ENCODE measurements around the gene ENOX1. TPM values are rescaled to one million over a fixed set of nuclear protein-coding genes. Genes with fewer than 3 reads are reported as not detected.

Gene ENOX1
- polyA plus RNA-seq, 1 donor, result 8.2 TPM

DNA sequence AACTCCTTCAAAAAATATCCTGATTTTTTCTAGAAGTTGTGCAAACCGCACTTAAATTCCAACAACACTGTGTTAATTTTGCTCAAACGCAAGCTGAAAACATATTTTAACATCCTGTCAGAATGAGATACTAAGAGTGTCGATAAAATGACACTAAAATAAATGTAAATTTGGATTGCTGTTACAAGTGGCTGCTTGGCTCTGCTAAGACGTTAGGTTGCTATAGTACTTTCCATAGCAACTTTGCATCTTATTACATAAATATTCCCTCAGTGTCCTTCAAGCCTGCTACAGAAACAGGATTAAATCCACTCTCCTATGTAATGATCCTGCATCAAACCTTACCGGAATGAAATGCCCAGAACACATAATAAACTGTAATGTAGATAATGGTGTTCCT is 471.2 kb downstream of the ENOX1 start:
- DNase-seq (ENCODE audit: low read depth), result peak; percentile 51

DNA sequence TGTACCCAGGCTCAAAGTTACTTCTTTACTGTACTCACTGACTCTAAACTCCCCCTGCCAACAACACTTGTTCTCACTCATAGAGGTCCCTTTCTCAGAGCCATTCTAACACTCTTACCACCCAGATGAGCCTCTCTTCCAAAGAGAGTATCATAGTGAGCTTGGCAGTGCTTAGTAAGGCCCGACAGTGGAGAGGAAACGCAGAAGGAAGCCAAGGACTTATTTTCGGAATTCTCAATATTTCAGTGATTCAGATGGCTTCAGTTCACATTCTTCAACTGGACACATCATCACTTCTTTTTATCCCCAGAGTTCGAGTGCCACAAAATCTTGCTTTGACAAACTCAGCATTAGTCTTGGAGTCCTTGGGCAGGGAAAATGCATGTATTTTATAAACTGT is 477.5 kb downstream of the ENOX1 start:
- no peak for DNase-seq (ENCODE audit: low read depth)

DNA sequence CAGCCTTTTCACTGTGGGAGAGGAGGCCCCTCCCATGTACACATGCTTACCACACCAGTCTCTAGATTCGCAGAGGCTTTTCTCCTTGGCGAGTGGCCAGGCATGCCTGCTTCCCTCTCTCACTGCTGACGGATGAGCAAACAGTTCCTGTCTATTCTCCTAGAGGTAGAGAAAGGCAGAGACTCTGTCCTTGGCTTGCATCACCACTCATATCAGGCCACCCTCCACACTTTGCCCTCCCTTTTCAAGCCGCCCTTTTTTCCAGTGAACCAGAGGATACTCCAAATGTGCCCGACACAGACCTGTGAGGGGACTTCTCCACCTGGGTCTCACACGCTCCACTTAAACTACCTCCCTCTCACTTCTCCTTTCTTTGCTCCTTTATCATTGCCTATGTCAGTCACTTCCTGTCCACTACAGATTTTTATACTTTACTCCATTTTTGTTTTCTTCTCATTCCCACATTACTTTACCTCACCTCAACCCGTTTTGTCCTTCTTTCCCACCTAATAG is 478.8 kb downstream of the ENOX1 start:
- DNase-seq (ENCODE audit: low read depth), result no peak

DNA sequence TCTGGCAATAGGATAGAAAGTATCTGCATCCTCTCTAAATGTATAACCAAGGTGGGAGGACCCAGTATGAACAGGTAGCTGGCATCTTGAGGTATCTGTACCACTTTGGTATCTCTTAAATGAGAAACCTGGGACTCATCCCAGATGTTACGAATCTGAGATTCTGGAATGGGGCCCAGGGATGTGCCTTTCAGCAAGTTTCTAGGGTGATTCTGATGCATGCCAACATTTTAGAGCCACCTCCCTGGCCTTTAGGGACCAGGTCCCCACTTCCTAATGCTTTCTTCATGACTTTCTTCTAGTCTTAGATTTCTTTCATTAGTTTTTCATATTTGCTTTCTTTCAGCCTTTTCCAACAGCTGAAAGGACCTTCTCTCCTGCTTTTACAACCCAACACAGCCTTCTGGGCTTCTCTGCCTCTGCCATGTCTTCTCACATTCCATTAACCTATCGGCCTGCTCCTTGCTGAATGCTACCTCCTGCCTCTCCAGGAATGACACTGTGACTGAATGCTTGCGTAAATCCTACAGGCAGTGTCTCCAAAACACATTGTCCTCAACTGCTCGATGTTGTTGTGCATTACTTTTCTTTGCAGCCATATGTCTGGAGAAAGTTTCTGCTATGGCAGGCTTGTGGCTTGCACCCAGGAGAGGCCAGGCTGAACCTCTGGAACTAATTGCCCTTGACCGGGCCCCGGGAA is 479.4 kb downstream of the ENOX1 start:
- no peak for DNase-seq (ENCODE audit: low read depth)

GRCh38 chr13:43306372-43306771 is 480.4 kb downstream of the ENOX1 start:
- no peak for DNase-seq (ENCODE audit: low read depth)

GRCh38 chr13:43305416-43305815 is 481.4 kb downstream of the ENOX1 start:
- no peak for DNase-seq (ENCODE audit: low read depth)

DNA sequence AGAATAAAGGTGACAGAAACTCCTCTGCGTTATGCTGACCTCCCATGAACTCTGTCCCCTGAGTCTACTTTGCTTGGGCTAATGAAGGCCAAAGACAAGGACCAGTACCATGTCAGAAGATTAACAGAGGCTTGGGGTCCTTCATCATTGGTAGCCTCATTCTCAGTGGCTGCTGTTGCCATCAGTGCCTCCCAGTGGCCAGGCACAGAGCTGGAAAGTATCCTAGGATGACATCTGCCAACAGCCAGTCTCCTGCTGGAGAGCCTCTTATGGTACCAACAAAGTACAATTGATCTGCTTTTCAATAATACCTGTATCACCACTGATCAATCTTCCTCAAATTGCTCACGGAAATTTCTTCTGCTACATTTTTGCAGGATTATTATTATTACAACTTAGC is 481.8 kb downstream of the ENOX1 start:
- DNase-seq (ENCODE audit: low read depth), result no peak

- no peak for DNase-seq (ENCODE audit: low read depth)
Observed at GRCh38 chr13:43304449-43304848, 482.3 kb downstream of the ENOX1 start.

GRCh38 chr13:43303033-43303729 is 483.6 kb downstream of the ENOX1 start:
- peak; percentile 40 for DNase-seq (ENCODE audit: low read depth)

- no peak for DNase-seq (ENCODE audit: low read depth)
Observed at GRCh38 chr13:43301346-43301969, 485.3 kb downstream of the ENOX1 start.

- DNase-seq (ENCODE audit: low read depth), result no peak
Observed at GRCh38 chr13:43300865-43301264, 485.9 kb downstream of the ENOX1 start.

DNA sequence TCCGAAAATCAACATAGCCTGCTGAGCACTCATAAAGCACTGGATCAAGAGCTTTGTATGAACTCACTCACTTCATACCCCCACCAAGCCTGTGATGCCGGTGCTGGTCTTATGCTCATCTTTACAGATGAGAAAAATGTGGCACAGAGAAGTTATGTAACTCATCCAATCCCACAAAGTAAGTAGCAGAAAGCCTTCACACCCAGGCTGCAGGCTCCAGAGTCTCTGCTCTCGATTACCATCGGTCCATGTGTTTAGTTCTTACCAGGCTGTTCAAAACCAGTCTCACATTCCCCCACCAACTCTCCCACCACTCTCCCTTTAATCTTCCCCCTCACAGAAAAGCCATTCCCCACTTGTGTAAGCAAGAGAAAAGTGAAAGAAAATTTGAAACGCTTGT is 487.4 kb downstream of the ENOX1 start:
- DNase-seq (ENCODE audit: low read depth), result no peak

DNA sequence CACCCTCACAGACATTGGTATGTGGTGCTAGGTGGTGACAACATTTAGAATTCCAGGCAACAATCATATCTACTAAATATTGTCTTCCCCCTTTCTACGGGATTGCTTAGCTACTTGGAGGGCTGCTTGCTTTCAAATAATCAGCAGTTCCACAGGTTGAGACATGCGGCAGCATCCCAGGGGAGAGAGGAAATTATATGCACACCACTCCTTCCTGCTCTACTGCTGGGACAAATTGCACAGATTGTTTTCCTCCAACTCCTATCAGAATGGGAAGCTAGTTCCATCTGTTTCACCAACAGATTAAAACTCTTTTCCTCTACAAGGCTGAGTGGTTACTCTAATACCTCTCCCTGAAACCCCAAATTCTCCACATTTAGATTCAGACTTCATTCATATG is 488.0 kb downstream of the ENOX1 start:
- DNase-seq (ENCODE audit: low read depth), result no peak

GRCh38 chr13:43297967-43298678 is 488.6 kb downstream of the ENOX1 start:
- no peak for DNase-seq (ENCODE audit: low read depth)

- DNase-seq (ENCODE audit: low read depth), result peak; percentile 34
Observed at GRCh38 chr13:43295825-43296564, 490.8 kb downstream of the ENOX1 start.

- DNase-seq (ENCODE audit: low read depth), result peak; percentile 35
Observed at GRCh38 chr13:43295321-43295720, 491.5 kb downstream of the ENOX1 start.

DNA sequence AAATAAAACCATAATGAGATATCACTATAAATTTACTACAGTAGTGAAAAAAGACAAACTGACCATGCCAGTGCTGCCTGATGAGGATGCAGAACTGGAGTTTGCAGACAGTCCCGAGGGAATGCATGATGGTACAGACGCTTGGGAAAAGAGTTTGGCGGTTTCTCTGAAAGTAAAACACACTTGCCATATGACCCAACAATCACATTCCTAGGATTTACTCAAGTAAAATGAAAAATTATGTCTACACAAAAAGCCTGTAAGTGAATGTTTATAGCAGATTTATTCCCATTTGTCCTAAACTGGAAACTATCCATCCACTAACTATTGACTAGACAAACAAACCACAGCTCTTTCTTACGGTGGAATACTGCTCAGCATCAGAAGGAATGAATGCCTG is 492.4 kb downstream of the ENOX1 start:
- DNase-seq (ENCODE audit: low read depth), result no peak

GRCh38 chr13:43293986-43294385 is 492.8 kb downstream of the ENOX1 start:
- no peak for DNase-seq (ENCODE audit: low read depth)

GRCh38 chr13:43293561-43293960 is 493.2 kb downstream of the ENOX1 start:
- DNase-seq (ENCODE audit: low read depth), result no peak

DNA sequence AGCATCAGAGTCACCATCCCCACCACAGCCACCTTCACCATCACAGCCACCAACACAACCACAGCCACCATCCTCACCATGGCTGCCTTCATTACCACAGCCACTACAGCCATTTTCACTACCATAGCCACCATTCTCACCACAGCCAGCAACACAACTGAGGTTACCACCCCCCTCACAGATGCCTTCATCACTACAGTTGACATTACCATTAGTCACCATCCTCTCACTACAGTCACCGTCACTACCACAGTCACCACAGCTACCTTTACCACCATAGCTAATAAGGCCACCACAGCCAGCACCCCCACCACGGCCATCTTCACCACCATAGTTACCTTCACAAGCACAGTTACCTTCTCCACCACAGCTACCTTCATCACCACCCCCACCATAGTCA is 493.8 kb downstream of the ENOX1 start:
- DNase-seq (ENCODE audit: low read depth), result no peak

- no peak for DNase-seq (ENCODE audit: low read depth)
Observed at GRCh38 chr13:43291287-43292060, 495.3 kb downstream of the ENOX1 start.

Measured in forelimb muscle (tissue), 1 donor.